WI38 (cell line): ENCODE data around the gene NANOS2.

ENCODE experiments used
- H3K4me3 ChIP-seq: 2 replicates; pipeline ENCODE4 v1.5.1; 2011; ENCODE audit warnings: low read depth, mild to moderate bottlenecking, control low read depth, low read length
- TF ChIP-seq, protein P1 (sequence below): IDR thresholded peaks from 2 replicates; pipeline ENCODE4 v1.5.1; 2012; ENCODE audit warnings: low read depth, mild to moderate bottlenecking, control low read depth, low read length

Gene NANOS2

DNA sequence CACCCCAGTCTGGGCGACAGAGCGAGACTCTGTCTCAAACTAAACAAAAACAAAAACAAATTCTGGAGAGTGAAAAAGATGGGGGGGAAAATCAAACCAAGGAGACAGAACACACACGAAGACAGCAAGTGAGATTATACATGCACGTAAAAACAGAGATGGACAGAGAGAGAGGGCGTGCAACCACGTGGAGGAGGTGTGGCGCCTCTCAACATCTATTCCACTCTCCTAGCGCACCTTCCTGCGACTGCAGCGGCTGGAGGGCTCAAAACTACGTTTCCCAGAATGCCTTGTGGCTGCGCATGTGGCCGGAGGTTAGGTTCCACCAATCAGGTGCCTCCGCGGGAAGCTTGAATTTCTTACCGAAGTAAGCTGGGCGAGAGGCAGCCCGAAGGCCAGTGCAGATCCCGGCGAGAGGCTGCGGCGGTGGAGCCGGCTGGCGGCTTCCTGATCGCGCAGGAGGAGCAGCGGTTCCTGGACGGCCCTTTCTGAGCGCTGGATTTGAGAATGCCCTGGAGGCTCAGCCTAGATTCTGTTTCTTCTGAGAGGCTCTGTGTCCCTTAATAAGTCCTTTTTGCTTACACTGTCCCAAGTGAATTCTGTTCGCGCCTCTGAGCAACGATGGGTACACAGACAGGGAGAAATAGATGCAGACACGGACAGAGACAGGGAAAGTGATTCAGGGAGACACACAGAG lies 13.1 kb upstream of the NANOS2 start:
- TF ChIP-seq, protein P1, sequence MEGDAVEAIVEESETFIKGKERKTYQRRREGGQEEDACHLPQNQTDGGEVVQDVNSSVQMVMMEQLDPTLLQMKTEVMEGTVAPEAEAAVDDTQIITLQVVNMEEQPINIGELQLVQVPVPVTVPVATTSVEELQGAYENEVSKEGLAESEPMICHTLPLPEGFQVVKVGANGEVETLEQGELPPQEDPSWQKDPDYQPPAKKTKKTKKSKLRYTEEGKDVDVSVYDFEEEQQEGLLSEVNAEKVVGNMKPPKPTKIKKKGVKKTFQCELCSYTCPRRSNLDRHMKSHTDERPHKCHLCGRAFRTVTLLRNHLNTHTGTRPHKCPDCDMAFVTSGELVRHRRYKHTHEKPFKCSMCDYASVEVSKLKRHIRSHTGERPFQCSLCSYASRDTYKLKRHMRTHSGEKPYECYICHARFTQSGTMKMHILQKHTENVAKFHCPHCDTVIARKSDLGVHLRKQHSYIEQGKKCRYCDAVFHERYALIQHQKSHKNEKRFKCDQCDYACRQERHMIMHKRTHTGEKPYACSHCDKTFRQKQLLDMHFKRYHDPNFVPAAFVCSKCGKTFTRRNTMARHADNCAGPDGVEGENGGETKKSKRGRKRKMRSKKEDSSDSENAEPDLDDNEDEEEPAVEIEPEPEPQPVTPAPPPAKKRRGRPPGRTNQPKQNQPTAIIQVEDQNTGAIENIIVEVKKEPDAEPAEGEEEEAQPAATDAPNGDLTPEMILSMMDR = no peak
- H3K4me3 ChIP-seq = no peak overlapping the region

DNA sequence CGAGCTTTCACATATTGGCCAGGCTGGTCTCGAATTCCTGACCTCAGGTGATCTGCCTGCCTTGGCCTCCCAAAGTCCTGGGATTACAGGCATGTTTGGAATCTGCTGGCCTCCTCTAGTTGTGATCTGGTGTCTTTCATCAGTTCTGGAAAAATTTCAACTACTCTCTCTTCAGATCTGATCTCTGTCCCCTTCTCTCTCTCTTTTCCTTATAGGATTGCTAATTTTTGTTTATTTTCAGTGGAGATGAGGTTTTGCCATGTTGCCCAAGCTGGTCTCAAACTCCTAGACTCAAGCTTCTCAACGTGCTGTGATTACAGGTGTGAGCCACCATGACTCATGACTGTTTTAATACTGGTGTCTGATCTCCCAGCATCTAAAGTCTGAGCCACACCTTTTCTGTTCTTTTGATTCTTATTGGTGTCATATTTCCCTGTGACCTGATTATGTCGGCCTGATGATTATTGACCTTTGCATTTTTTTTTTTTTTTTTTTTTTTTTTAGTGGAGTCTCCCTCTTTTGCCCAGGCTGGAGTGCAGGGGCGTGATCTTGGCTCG lies 10.4 kb upstream of the NANOS2 start:
- H3K4me3 ChIP-seq = no peak overlapping the region
- TF ChIP-seq, protein P1 = no peak

DNA sequence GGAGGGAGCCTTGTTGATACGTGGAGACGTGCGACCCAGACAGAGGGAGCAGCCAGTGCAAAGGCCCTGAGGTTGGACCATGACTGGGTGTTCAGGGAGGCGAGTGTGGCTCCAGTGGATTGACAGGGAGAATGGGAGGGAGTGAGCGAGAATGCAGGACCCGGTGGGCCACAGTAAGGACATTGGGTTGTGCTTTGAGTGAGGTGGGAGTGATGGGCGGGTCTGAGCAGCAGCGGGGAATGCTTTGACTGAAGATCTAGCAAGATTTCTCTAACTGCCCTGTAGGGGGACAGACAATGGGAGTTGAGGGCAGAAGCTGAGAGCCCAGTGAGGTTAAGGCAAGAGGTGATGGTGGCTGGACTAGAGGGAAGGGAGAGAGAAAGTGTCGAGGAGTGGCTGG lies 7.7 kb upstream of the NANOS2 start:
- TF ChIP-seq, protein P1 = peak; percentile 14; the same call in 1 of the 2 replicates
- H3K4me3 ChIP-seq = no peak overlapping the region

DNA sequence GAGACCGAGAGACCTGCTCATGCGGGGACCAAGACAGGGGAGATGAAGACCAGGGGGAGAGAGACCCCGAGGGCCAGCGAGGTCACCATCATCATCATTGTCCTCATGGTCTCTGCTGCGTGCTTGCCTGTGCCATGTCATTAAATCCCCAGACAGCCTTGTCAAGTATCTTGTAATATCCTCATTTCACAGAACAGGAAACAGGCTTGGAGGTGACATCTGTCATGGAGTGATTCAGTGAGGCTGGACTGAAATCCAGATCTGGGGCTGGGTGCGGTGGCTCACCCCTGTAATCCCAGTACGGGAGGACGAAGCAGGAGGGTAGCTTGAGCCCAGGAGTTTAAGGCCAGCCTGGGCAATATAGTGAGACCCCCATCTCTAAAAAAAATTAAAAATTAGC lies 5.9 kb upstream of the NANOS2 start:
- TF ChIP-seq, protein P1 = no peak
- H3K4me3 ChIP-seq = no peak overlapping the region

DNA sequence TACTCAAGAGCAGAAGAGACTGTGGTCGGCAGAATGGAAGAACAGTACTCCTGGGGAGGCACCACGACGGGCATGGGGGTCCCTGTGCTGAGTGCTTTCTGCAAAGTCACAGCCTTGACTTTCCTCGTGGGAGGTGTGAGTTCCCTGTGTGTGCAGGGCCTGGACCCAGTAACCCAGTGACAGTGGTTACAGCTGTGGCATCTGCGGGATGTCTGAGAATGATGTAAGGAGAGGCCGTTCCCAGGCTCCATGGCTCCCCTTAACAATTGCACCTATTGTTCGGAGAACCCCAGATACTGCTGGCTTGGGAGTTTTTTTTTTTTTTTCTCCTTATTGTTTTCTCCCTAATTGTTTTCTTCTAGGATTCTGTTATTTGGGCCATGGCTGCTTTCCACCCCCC lies 5.1 kb upstream of the NANOS2 start:
- H3K4me3 ChIP-seq = no peak overlapping the region
- TF ChIP-seq, protein P1 = no peak

DNA sequence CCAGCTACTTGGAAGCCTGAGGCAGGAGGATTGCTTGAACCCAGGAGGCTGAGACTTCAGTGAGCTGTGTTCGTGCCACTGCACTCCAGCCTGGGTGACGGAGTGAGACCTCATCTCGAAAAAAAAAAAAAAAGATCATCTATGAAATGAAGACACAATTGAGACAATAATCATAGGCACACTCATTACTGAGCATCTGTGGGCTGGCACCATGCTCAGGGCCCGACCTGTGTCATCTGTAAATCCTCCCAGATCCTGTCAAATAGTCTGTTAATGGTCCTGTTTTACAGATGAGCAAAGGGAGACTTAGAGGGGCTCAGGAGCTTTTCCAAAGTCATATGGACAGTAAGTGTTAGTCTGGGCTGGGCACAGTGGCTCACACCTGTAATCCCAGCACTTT lies 4.1 kb upstream of the NANOS2 start:
- TF ChIP-seq, protein P1 = no peak
- no peak overlapping the region for H3K4me3 ChIP-seq

DNA sequence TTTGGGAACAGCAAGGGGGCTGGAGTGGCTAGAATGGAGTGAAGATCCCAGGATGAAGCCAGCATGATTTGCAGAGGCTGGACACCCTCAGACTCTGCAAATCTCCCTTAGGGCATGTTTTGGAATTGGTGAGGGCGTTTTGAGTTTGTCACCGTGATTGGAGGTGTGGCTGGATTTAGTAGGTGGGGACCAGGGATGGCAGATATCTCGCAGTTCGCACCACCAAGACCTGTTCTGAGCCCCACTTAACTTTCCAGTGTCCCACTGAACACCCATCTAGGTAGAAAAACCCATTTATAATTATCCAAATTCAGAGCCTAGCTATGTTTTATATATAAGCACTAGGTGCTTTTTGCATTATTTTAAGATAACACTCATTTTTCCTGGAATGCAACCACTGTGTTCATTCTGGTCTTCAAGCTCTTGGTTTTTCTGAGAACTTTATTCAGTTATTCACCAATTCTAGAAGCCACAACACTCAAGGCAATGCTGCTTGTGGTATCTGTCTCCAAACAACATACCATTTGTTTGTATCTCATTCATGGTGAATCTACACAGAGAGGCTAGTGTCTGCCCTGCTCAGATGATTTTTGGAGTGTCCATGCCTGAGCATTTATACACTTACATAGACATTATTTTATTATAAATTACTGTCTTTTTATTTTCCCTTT lies 3.0 kb upstream of the NANOS2 start:
- TF ChIP-seq, protein P1 = no peak
- no peak overlapping the region for H3K4me3 ChIP-seq
